Measurements from ENCODE around the gene IPO4. TPM values are rescaled to one million over a fixed set of nuclear protein-coding genes. Genes with fewer than 3 reads are reported as not detected.
A peak's percentile ranks its signal among the peaks of the same experiment; 100 is the strongest.

Gene IPO4, protein sequence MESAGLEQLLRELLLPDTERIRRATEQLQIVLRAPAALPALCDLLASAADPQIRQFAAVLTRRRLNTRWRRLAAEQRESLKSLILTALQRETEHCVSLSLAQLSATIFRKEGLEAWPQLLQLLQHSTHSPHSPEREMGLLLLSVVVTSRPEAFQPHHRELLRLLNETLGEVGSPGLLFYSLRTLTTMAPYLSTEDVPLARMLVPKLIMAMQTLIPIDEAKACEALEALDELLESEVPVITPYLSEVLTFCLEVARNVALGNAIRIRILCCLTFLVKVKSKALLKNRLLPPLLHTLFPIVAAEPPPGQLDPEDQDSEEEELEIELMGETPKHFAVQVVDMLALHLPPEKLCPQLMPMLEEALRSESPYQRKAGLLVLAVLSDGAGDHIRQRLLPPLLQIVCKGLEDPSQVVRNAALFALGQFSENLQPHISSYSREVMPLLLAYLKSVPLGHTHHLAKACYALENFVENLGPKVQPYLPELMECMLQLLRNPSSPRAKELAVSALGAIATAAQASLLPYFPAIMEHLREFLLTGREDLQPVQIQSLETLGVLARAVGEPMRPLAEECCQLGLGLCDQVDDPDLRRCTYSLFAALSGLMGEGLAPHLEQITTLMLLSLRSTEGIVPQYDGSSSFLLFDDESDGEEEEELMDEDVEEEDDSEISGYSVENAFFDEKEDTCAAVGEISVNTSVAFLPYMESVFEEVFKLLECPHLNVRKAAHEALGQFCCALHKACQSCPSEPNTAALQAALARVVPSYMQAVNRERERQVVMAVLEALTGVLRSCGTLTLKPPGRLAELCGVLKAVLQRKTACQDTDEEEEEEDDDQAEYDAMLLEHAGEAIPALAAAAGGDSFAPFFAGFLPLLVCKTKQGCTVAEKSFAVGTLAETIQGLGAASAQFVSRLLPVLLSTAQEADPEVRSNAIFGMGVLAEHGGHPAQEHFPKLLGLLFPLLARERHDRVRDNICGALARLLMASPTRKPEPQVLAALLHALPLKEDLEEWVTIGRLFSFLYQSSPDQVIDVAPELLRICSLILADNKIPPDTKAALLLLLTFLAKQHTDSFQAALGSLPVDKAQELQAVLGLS
- 48.9 and 118 TPM in 2 replicates for total RNA-seq (2014; rRNA removed; shearing (Covaris generic); ENCODE audit: low replicate concordance)

DNA sequence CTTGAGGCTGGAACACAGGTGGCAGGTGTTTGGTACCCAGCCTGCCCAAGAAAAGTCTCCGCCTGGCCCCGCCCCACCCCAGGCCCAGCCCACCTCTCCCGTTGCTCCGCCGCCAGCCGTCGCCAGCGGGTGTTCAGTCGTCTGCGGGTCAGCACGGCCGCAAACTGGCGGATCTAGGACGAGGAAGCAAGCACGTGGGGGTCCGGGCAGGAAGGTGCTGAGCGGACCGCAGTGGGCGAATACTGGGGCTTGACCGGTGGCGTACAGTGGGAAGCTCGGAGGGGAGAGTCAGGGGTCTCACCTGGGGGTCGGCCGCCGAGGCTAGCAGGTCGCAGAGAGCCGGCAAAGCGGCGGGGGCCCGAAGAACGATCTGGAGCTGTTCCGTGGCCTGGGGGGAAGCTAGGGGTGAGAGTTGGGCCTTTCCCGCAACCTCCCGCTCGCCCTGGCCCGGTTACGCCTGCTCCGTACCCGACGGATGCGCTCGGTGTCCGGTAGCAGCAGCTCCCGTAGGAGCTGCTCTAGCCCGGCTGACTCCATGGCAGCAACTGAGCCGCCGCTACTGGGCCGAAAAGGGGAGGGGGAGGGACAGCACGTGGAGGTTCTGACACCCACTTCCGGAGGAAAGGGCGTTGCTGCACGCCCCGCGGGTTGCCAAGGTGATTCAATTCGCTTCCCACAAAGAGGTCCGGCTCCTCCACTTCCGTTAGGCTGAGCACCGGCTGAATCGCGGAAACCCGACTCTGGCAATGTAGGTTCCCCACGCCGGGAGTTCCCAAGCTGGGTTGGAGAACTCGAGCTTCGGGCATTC is at the start of gene IPO4:
Gene IPO4, minus strand, starts transcription at position 566 of the 808 bp plus-strand sequence. Its CDS starts 29 bp downstream, at position 537.
- peak within 1 kb of the TSS; percentile 82 for H3K9ac ChIP-seq (ENCODE audit: low read length)
- H3K9me2 ChIP-seq (replicated peaks; ENCODE audit: insufficient read depth, low read length), result no peaks in the 10 kb centered on the region
- peak within 1 kb of the TSS; percentile 96 for H3K4me2 ChIP-seq (ENCODE audit: low read depth, low read length, poor library complexity, severe bottlenecking)
- DNase-seq, result peak; percentile 100
- peaks cover 26% of the 10 kb centered on the region for H3K4me1 ChIP-seq (ENCODE audit: low read length)
- peak within 1 kb of the TSS; percentile 64 for H3K27ac ChIP-seq (ENCODE audit: low read length)
- peaks cover 47% of the 10 kb centered on the region for H3K79me2 ChIP-seq (ENCODE audit: low read length)
- H4K20me1 ChIP-seq (ENCODE audit: insufficient read depth, low read depth, low read length), result no peaks in the 10 kb centered on the region
- H3K9me3 ChIP-seq (ENCODE audit: low read length), result no peaks in the 10 kb centered on the region
- no peaks in the 10 kb centered on the region for H3K27me3 ChIP-seq (ENCODE audit: low read length)
- no peak within 1 kb of the TSS for H2AFZ ChIP-seq (ENCODE audit: low read length)
- H3K36me3 ChIP-seq (ENCODE audit: insufficient read depth, low read length), result peaks cover 38% of the 10 kb centered on the region
- peak within 1 kb of the TSS; percentile 72 for H3K4me3 ChIP-seq (ENCODE audit: low read length)

GRCh38 chr14:24238123-24238522 is 49.5 kb upstream of the IPO4 start:
- DNase-seq, result no peak
- Histone ChIP-seq H3K36me3 (ENCODE audit: insufficient read depth, low read length) (peaks cover 65% of the 10 kb centered on the region), H3K79me2 (ENCODE audit: low read length) (peaks cover 56% of the 10 kb centered on the region), H3K9ac (ENCODE audit: low read length) (no peak overlapping the region), H3K4me3 (ENCODE audit: low read length) (no peak overlapping the region), H3K27ac (ENCODE audit: low read length) (no peak overlapping the region), H4K20me1 (ENCODE audit: insufficient read depth, low read depth, low read length) (peaks cover 6% of the 10 kb centered on the region; the same call in 1 of the 2 replicates), H3K9me2 (replicated peaks; ENCODE audit: insufficient read depth, low read length) (no peaks in the 10 kb centered on the region), H3K9me3 (ENCODE audit: low read length) (no peaks in the 10 kb centered on the region), H3K27me3 (ENCODE audit: low read length) (no peaks in the 10 kb centered on the region), H3K4me1 (ENCODE audit: low read length) (peaks cover 53% of the 10 kb centered on the region), H3K4me2 (ENCODE audit: low read depth, low read length, poor library complexity, severe bottlenecking) (no peak overlapping the region), H2AFZ (ENCODE audit: low read length) (no peak overlapping the region)

- H3K9me3 ChIP-seq (ENCODE audit: low read length), result no peaks in the 10 kb centered on the region
- H3K4me2 ChIP-seq (ENCODE audit: low read depth, low read length, poor library complexity, severe bottlenecking), result no peak overlapping the region
- no peak overlapping the region for H3K27ac ChIP-seq (ENCODE audit: low read length)
- H2AFZ ChIP-seq (ENCODE audit: low read length), result no peak overlapping the region
- peaks cover 65% of the 10 kb centered on the region for H3K36me3 ChIP-seq (ENCODE audit: insufficient read depth, low read length)
- H3K27me3 ChIP-seq (ENCODE audit: low read length), result no peaks in the 10 kb centered on the region
- no peak overlapping the region for H3K9ac ChIP-seq (ENCODE audit: low read length)
- peaks cover 6% of the 10 kb centered on the region; the same call in 1 of the 2 replicates for H4K20me1 ChIP-seq (ENCODE audit: insufficient read depth, low read depth, low read length)
- peaks cover 60% of the 10 kb centered on the region for H3K79me2 ChIP-seq (ENCODE audit: low read length)
- no peaks in the 10 kb centered on the region for H3K9me2 ChIP-seq (replicated peaks; ENCODE audit: insufficient read depth, low read length)
- DNase-seq, result no peak
- H3K4me1 ChIP-seq (ENCODE audit: low read length), result peaks cover 49% of the 10 kb centered on the region
- H3K4me3 ChIP-seq (ENCODE audit: low read length), result no peak overlapping the region
Measured at GRCh38 chr14:24237463-24237955, 48.9 kb upstream of the IPO4 start.

GRCh38 chr14:24236689-24237462 is 48.3 kb upstream of the IPO4 start:
- Histone ChIP-seq H3K36me3 (ENCODE audit: insufficient read depth, low read length) (peaks cover 65% of the 10 kb centered on the region), H3K9me3 (ENCODE audit: low read length) (no peaks in the 10 kb centered on the region), H2AFZ (ENCODE audit: low read length) (no peak overlapping the region), H3K4me2 (ENCODE audit: low read depth, low read length, poor library complexity, severe bottlenecking) (no peak overlapping the region), H3K27ac (ENCODE audit: low read length) (no peak overlapping the region), H3K9ac (ENCODE audit: low read length) (no peak overlapping the region), H3K4me1 (ENCODE audit: low read length) (peaks cover 48% of the 10 kb centered on the region), H3K9me2 (replicated peaks; ENCODE audit: insufficient read depth, low read length) (no peaks in the 10 kb centered on the region), H3K27me3 (ENCODE audit: low read length) (no peaks in the 10 kb centered on the region), H3K79me2 (ENCODE audit: low read length) (peaks cover 61% of the 10 kb centered on the region), H3K4me3 (ENCODE audit: low read length) (no peak overlapping the region), H4K20me1 (ENCODE audit: insufficient read depth, low read depth, low read length) (peaks cover 4% of the 10 kb centered on the region; the same call in 1 of the 2 replicates)
- no peak for DNase-seq

- Histone ChIP-seq H3K9me2 (replicated peaks; ENCODE audit: insufficient read depth, low read length) (no peaks in the 10 kb centered on the region), H3K36me3 (ENCODE audit: insufficient read depth, low read length) (peaks cover 64% of the 10 kb centered on the region), H3K9me3 (ENCODE audit: low read length) (no peaks in the 10 kb centered on the region), H2AFZ (ENCODE audit: low read length) (no peak overlapping the region), H3K4me1 (ENCODE audit: low read length) (peaks cover 43% of the 10 kb centered on the region), H3K27me3 (ENCODE audit: low read length) (no peaks in the 10 kb centered on the region), H3K4me3 (ENCODE audit: low read length) (no peak overlapping the region), H3K4me2 (ENCODE audit: low read depth, low read length, poor library complexity, severe bottlenecking) (no peak overlapping the region), H3K27ac (ENCODE audit: low read length) (no peak overlapping the region), H3K9ac (ENCODE audit: low read length) (no peak overlapping the region), H3K79me2 (ENCODE audit: low read length) (peaks cover 61% of the 10 kb centered on the region), H4K20me1 (ENCODE audit: insufficient read depth, low read depth, low read length) (peaks cover 3% of the 10 kb centered on the region; the same call in 1 of the 2 replicates)
- no peak for DNase-seq
Measured at GRCh38 chr14:24235804-24236688, 47.4 kb upstream of the IPO4 start.

GRCh38 chr14:24234095-24235005 is 45.7 kb upstream of the IPO4 start:
- Histone ChIP-seq H3K9me2 (replicated peaks; ENCODE audit: insufficient read depth, low read length) (no peaks in the 10 kb centered on the region), H3K4me3 (ENCODE audit: low read length) (peak overlapping the region; percentile 87), H3K9me3 (ENCODE audit: low read length) (no peaks in the 10 kb centered on the region), H2AFZ (ENCODE audit: low read length) (no peak overlapping the region), H3K27me3 (ENCODE audit: low read length) (no peaks in the 10 kb centered on the region), H3K79me2 (ENCODE audit: low read length) (peaks cover 59% of the 10 kb centered on the region), H3K36me3 (ENCODE audit: insufficient read depth, low read length) (peaks cover 47% of the 10 kb centered on the region), H3K9ac (ENCODE audit: low read length) (peak overlapping the region; percentile 82), H3K4me2 (ENCODE audit: low read depth, low read length, poor library complexity, severe bottlenecking) (peak overlapping the region; percentile 81), H3K4me1 (ENCODE audit: low read length) (peaks cover 33% of the 10 kb centered on the region), H4K20me1 (ENCODE audit: insufficient read depth, low read depth, low read length) (peaks cover 3% of the 10 kb centered on the region; the same call in 1 of the 2 replicates), H3K27ac (ENCODE audit: low read length) (peak overlapping the region; percentile 73; the same call in 1 of the 2 replicates)
- DNase-seq, result peak; percentile 59
